GM23338 (cell line): Measurements from ENCODE around the gene TBC1D32. TPM values are rescaled to one million over a fixed set of nuclear protein-coding genes. Genes with fewer than 3 reads are reported as not detected.
A peak's percentile ranks its signal among the peaks of the same experiment; 100 is the strongest.

Experiments
- ATAC-seq: fragments of 200-7000 bp; cut with Tn5 transposase; 3 replicates; pipeline ENCODE4 v1.9.1; 2020
- DNase-seq: peaks from one replicate; pipeline ENCODE4 v3.0.0-alpha.2; 2015; ENCODE audit warnings: low spot score
- H2AFZ ChIP-seq: fragments of 200-600 bp; sonication (generic); 2 replicates; pipeline ENCODE4 v1.8.0; 2016; ENCODE audit warnings: antibody characterized with exemption, mild to moderate bottlenecking, moderate library complexity
- H3F3A ChIP-seq: fragments of 200-600 bp; sonication (generic); replicated peaks from 2 replicates; pipeline ENCODE4 v1.8.0; 2017; ENCODE audit warnings: antibody characterized with exemption, mixed run types, low read depth
- H3K27ac ChIP-seq: fragments of 200-600 bp; sonication (generic); 2 replicates; pipeline ENCODE4 v1.6.1; 2016; ENCODE audit warnings: low read depth
- H3K27me3 ChIP-seq: fragments of 200-600 bp; sonication (generic); 2 replicates; pipeline ENCODE4 v1.8.0; 2016; ENCODE audit warnings: mild to moderate bottlenecking, mixed run types, moderate library complexity; ENCODE audit not compliant: insufficient read depth
- H3K36me3 ChIP-seq: fragments of 200-600 bp; sonication (generic); 2 replicates; pipeline ENCODE4 v1.8.0; 2016; ENCODE audit warnings: mild to moderate bottlenecking; ENCODE audit not compliant: insufficient read depth
- H3K4me1 ChIP-seq: fragments of 200-600 bp; sonication (generic); 2 replicates; pipeline ENCODE4 v1.8.0; 2016; ENCODE audit warnings: mild to moderate bottlenecking, moderate library complexity; ENCODE audit not compliant: insufficient read depth
- H3K4me2 ChIP-seq: fragments of 200-600 bp; sonication (generic); 2 replicates; pipeline ENCODE4 v1.7.1; 2017; ENCODE audit warnings: mixed run types
- H3K4me3 ChIP-seq: fragments of 200-600 bp; sonication (generic); 2 replicates; pipeline ENCODE4 v1.6.1; 2016; ENCODE audit warnings: mixed run types
- H3K79me2 ChIP-seq: fragments of 200-600 bp; sonication (generic); replicated peaks from 2 replicates; pipeline ENCODE4 v1.8.0; 2017; ENCODE audit warnings: mild to moderate bottlenecking; ENCODE audit not compliant: insufficient read depth
- H3K9me2 ChIP-seq: fragments of 200-600 bp; sonication (generic); 2 replicates; pipeline ENCODE4 v1.8.0; 2017; ENCODE audit not compliant: insufficient read depth
- H4K20me1 ChIP-seq: fragments of 200-600 bp; sonication (generic); replicated peaks from 2 replicates; pipeline ENCODE4 v1.8.0; 2017; ENCODE audit warnings: mild to moderate bottlenecking; ENCODE audit not compliant: insufficient read depth
- H3K27ac Mint-ChIP-seq: 2 replicates; pipeline ENCODE4 v1.8.0; 2020; ENCODE audit warnings: inconsistent platforms, mild to moderate bottlenecking, moderate library complexity, mixed read lengths
- H3K27me3 Mint-ChIP-seq: 3 replicates; pipeline ENCODE4 v1.8.0; 2022; ENCODE audit warnings: low read depth, mild to moderate bottlenecking, moderate library complexity, mixed read lengths, inconsistent platforms; ENCODE audit not compliant: insufficient read depth, poor library complexity
- H3K36me3 Mint-ChIP-seq: 3 replicates; pipeline ENCODE4 v1.8.0; 2021; ENCODE audit warnings: low read depth, mild to moderate bottlenecking, inconsistent platforms, moderate library complexity, mixed read lengths
- H3K4me1 Mint-ChIP-seq: 3 replicates; pipeline ENCODE4 v1.8.0; 2020; ENCODE audit warnings: mild to moderate bottlenecking, inconsistent platforms, mixed read lengths
- H3K4me3 Mint-ChIP-seq: 3 replicates; pipeline ENCODE4 v1.8.0; 2021; ENCODE audit warnings: moderate library complexity, mild to moderate bottlenecking, inconsistent platforms, mixed read lengths
- H3K9me3 Mint-ChIP-seq: 3 replicates; pipeline ENCODE4 v1.8.0; 2020; ENCODE audit warnings: moderate library complexity, mild to moderate bottlenecking, inconsistent platforms, mixed read lengths
- CREB1 ChIP-seq: fragments of 250-450 bp; sonication (Bioruptor Pico); IDR thresholded peaks from 2 replicates; pipeline ENCODE4 v1.5.0; 2020; ENCODE audit warnings: low read depth, mild to moderate bottlenecking, moderate library complexity
- CTCF ChIP-seq, 2 experiments: fragments of 200-600 bp in 1 of 2; sonication (generic) in 1 of 2; conservative IDR thresholded peaks; 2 replicates each; pipeline versions ENCODE4 v1.5.1 to v1.6.1; 2016 to 2017; ENCODE audit warnings: antibody characterized with exemption in 2 of 2, low read depth in 2 of 2, mild to moderate bottlenecking in 2 of 2, moderate library complexity in 1 of 2
- ETS1 ChIP-seq: IDR thresholded peaks from 2 replicates; pipeline ENCODE4 v1.6.1; 2016; ENCODE audit warnings: antibody characterized with exemption
- EZH2 ChIP-seq: fragments of 200-600 bp; sonication (generic); IDR thresholded peaks from one replicate; pipeline ENCODE4 v1.8.0; 2017; ENCODE audit warnings: antibody characterized with exemption, mild to moderate bottlenecking, low read depth; ENCODE audit not compliant: unreplicated experiment
- JUNB ChIP-seq: IDR thresholded peaks from one replicate; pipeline ENCODE4 v1.6.1; 2016; ENCODE audit warnings: antibody characterized with exemption; ENCODE audit not compliant: unreplicated experiment
- POLR2AphosphoS5 ChIP-seq: IDR thresholded peaks from 2 replicates; pipeline ENCODE4 v1.6.1; 2016; ENCODE audit warnings: antibody characterized with exemption, low read depth
- STAT1 ChIP-seq: IDR thresholded peaks from one replicate; pipeline ENCODE4 v1.6.1; 2016; ENCODE audit warnings: antibody characterized with exemption; ENCODE audit not compliant: unreplicated experiment
- ZNF114 ChIP-seq: fragments of 250-450 bp; sonication (Bioruptor Pico); IDR thresholded peaks from 2 replicates; pipeline ENCODE4 v1.5.0; 2020; ENCODE audit warnings: mild to moderate bottlenecking, moderate library complexity
- ZNF462 ChIP-seq: fragments of 250-450 bp; sonication (Bioruptor Pico); IDR thresholded peaks from 2 replicates; pipeline ENCODE4 v1.5.0; 2020; ENCODE audit warnings: mild to moderate bottlenecking, moderate library complexity
- polyA plus RNA-seq: library from polyadenylated mRNA; unstranded; fragments of >200 nt; fragmentation: Nextera tagmentation; extraction: Ambion mirVana; gene quantifications from 2 replicates; pipeline ENCODE4 v1.2.1, GENCODE V29; 2016
- total RNA-seq: library from RNA; depleted of rRNA; stranded (reverse); fragments of >200 nt; shearing (Covaris generic); gene quantifications from 2 replicates; pipeline ENCODE4 v1.2.3, GENCODE V29; 2014

Gene TBC1D32
- total and polyA plus RNA-seq, 2 experiments from 2014 or later, result 8.9 to 10.4 TPM

GRCh38 chr6:121321282-121321681 lies 13.0 kb downstream of the TBC1D32 start:
- Histone ChIP-seq H3K36me3 (no peaks in the 10 kb centered on the region), H3K4me3 (no peak overlapping the region), H3K4me2 (no peak overlapping the region), H3K9me2 (no peaks in the 10 kb centered on the region), H3K79me2 (no peaks in the 10 kb centered on the region; the same call in 1 of the 2 replicates), H2AFZ (no peak overlapping the region), H4K20me1 (no peaks in the 10 kb centered on the region), H3K27ac (no peak overlapping the region), H3K27me3 (no peaks in the 10 kb centered on the region), H3F3A (no peaks in the 10 kb centered on the region), H3K4me1 (no peaks in the 10 kb centered on the region)
- DNase-seq (no peak), ATAC-seq (no peak)
- 0 out of 2 replicates have a peak overlapping the region, but pooled peaks have one; percentile 19 for H3K27ac Mint-ChIP-seq
- no peaks in the 10 kb centered on the region; the same call in 2 of the 3 replicates for H3K36me3 Mint-ChIP-seq
- H3K4me1 Mint-ChIP-seq, result no peaks in the 10 kb centered on the region
- no peaks in the 10 kb centered on the region for H3K9me3 Mint-ChIP-seq
- no peak overlapping the region for H3K4me3 Mint-ChIP-seq
- no peak for TF ChIP-seq JUNB
- TF ChIP-seq EZH2, result no peak
- TF ChIP-seq STAT1, result no peak
- no peak for TF ChIP-seq ETS1
- TF ChIP-seq POLR2AphosphoS5, result no peak
- no peak for TF ChIP-seq CREB1 (CRISPR knock-in tag)
- no peak for TF ChIP-seq ZNF114
- no peak for TF ChIP-seq ZNF462
- no peak for TF ChIP-seq CTCF (conservative IDR thresholded peaks at IDR 0.05; ENCODE audit: low read depth in 2 of 2)
- no peaks in the 10 kb centered on the region for H3K27me3 Mint-ChIP-seq
